Sigmoid colon (tissue), 7 donors: ENCODE data around the gene NOS3. TPM values are rescaled to one million over a fixed set of nuclear protein-coding genes. Genes with fewer than 3 reads are reported as not detected.

Experiments
- DNase-seq: peaks from one replicate; pipeline ENCODE4 v3.0.0-alpha.2; 2019
- H3K27ac ChIP-seq, 4 donors: fragments of 200-600 bp; sonication (generic); one replicate each; pipeline ENCODE4 v1.5.1; 2016 to 2019; ENCODE audit warnings: mild to moderate bottlenecking in 1 of 4
- H3K27me3 ChIP-seq, 3 donors: fragments of 200-600 bp; sonication (generic); one replicate each; pipeline ENCODE4 v1.5.1; 2019; ENCODE audit warnings: mild to moderate bottlenecking in 1 of 3
- H3K36me3 ChIP-seq, 4 donors: fragments of 200-600 bp; sonication (generic); one replicate each; pipeline ENCODE4 v1.5.1; 2016 to 2019
- H3K4me1 ChIP-seq, 4 donors: fragments of 200-600 bp; sonication (generic); one replicate each; pipeline ENCODE4 v1.5.1; 2017 to 2019
- H3K4me3 ChIP-seq, 4 donors: fragments of 200-600 bp; sonication (generic); one replicate each; pipeline ENCODE4 v1.5.1; 2017 to 2019; ENCODE audit warnings: mild to moderate bottlenecking in 2 of 4, moderate library complexity in 1 of 4
- H3K9me3 ChIP-seq, 4 donors: fragments of 200-600 bp in 3 of 4; sonication (generic) in 3 of 4; one replicate each; pipeline versions ENCODE4 v1.5.1 to v1.6.1; 2013 to 2019
- EP300 ChIP-seq, 4 donors: sonication (generic); formaldehyde crosslinking; IDR thresholded peaks; one replicate each; pipeline ENCODE4 v1.6.1; 2017; ENCODE audit warnings: antibody characterized with exemption in 4 of 4
- POLR2A ChIP-seq, 2 donors: fragments of 450-650 bp; IDR thresholded peaks; one replicate each; pipeline ENCODE4 v1.6.1; 2016; ENCODE audit warnings: antibody characterized with exemption in 2 of 2, mild to moderate bottlenecking in 2 of 2, moderate library complexity in 2 of 2
- POLR2AphosphoS5 ChIP-seq, 4 donors: sonication (generic); formaldehyde crosslinking; IDR thresholded peaks; one replicate each; pipeline ENCODE4 v1.6.1; 2017; ENCODE audit warnings: antibody characterized with exemption in 4 of 4
- WGBS, 2 donors: extraction: QIAGEN DNeasy Blood & Tissue Kit; methylation state at CpG; one replicate each; pipeline ENCODE4 v1.1.7; 2013; 5-methylcytosine and 5-hydroxymethylcytosine counted together
- intact Hi-C: fragments of 100-400 bp; cut with DNase I; formaldehyde crosslinking; loops from one replicate; pipeline ENCODE4 v1.15.1; 2023
- polyA plus RNA-seq, 3 donors: library from polyadenylated mRNA; stranded (reverse); fragments of 200-250 nt; gene quantifications; one replicate each; pipeline ENCODE4 v1.2.3, GENCODE V29; 2013
- total RNA-seq, 4 donors: library from RNA; depleted of rRNA; stranded (reverse); fragments of >200 nt; gene quantifications; one replicate each; pipeline ENCODE4 v1.1.0, GENCODE V29; 2016
- TF ChIP-seq, protein P1 (sequence below), 4 experiments: fragments of 450-650 bp in 3 of 4; fragments of 200-600 bp in 1 of 4; IDR thresholded peaks; one replicate each; pipeline ENCODE4 v1.5.1; 2016 to 2019; ENCODE audit warnings: antibody characterized with exemption in 4 of 4, mild to moderate bottlenecking in 3 of 4, moderate library complexity in 2 of 4
- donor health status: healthy with polysubstance abuse.
- donor health status: Bipolar disorder and iron deficiency.
- donor health status: healthy.

NOS3 gene
- total and polyA plus RNA-seq, 7 donors, result 0.23 to 7.2 (median 1.8) TPM

DNA sequence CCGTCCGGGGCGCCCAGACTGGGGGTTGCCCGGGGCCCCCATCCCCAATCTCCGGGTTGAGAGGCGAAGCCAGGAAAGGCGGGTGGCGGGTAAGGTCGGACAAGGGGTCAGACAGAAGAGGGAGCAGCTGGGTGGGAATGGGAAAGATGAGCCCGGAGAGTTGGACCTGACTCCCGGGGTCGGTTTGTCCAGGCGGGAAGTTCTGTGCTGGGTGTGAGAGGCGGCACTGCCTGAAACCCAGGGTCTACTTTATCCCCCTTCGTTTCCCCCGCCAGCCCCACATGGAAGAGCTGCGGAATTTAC, 69.2 kb downstream of the NOS3 start:
- intact Hi-C loops, result no loop called here
- peaks cover 0 to 16% (median 8%) of the 10 kb centered on the region in 4 donors for H3K36me3 ChIP-seq
- WGBS, 2 donors, result 1 to 4% methylated on average over 17 of the region's 17 CpGs
- no peaks in the 10 kb centered on the region for H3K9me3 ChIP-seq
- DNase-seq, result no peak
- peak overlapping the region; percentile 86 to 96 (median 93) for H3K27ac ChIP-seq
- H3K4me1 ChIP-seq, result peaks cover 0 to 63% (median 56%) of the 10 kb centered on the region in 4 donors
- TF ChIP-seq EP300 (IDR thresholded peaks at IDR 0.05) (no peak), POLR2A (IDR thresholded peaks at IDR 0.05) (no peak), POLR2AphosphoS5 (IDR thresholded peaks at IDR 0.05) (no peak)
- TF ChIP-seq, protein P1, sequence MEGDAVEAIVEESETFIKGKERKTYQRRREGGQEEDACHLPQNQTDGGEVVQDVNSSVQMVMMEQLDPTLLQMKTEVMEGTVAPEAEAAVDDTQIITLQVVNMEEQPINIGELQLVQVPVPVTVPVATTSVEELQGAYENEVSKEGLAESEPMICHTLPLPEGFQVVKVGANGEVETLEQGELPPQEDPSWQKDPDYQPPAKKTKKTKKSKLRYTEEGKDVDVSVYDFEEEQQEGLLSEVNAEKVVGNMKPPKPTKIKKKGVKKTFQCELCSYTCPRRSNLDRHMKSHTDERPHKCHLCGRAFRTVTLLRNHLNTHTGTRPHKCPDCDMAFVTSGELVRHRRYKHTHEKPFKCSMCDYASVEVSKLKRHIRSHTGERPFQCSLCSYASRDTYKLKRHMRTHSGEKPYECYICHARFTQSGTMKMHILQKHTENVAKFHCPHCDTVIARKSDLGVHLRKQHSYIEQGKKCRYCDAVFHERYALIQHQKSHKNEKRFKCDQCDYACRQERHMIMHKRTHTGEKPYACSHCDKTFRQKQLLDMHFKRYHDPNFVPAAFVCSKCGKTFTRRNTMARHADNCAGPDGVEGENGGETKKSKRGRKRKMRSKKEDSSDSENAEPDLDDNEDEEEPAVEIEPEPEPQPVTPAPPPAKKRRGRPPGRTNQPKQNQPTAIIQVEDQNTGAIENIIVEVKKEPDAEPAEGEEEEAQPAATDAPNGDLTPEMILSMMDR (IDR thresholded peaks at IDR 0.05), result no peak
- H3K4me3 ChIP-seq, result peak overlapping the region; percentile 68 to 91 (median 78)
- H3K27me3 ChIP-seq, result no peaks in the 10 kb centered on the region

DNA sequence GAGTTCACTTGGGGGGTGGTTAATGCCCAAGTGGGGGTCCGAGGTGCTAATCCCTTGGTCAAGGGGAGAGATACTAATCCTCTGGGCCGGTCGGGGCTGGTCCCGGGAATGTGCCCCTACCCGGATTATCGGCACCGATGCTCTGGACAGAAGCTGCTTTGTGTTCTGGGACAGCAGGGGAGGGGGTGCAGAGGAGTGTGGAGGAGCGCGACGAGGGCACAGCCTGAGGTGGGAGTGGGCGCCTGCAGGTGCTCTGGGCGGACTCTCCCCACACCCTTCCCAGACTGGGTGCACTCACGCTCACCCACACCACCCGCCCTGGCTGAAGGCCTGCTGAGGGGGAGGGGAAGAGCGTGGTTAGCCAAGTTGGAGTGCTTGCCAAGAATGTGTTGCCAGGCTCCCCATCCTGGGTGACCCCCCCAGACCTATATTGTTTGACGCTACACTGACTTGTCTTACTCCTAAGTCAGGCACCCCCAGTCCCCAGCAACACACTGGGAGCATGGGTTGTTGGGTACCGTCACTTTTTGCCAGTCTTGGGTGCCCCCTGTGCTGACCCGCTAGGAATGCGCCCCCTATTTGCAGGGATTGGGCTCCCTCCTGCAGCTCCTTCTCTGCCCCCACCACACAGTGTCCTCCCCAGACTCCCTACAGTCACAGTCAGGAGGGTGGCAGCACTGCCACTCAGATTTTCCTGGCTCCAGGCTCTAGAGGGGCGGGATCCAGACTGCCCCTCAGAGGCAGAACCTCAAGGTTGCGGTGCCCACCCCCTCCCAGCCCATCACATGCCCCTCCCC, 69.8 kb downstream of the NOS3 start:
- 8 to 17% methylated on average over 21 of the region's 21 CpGs for WGBS, 2 donors
- Histone ChIP-seq H3K4me3 (peak overlapping the region; percentile 68 to 91 (median 78)), H3K4me1 (peaks cover 0 to 63% (median 56%) of the 10 kb centered on the region in 4 donors), H3K36me3 (peaks cover 0 to 22% (median 12%) of the 10 kb centered on the region in 4 donors), H3K9me3 (no peaks in the 10 kb centered on the region), H3K27ac (peak overlapping the region; percentile 86 to 96 (median 93)), H3K27me3 (no peaks in the 10 kb centered on the region)
- DNase-seq, result peak; percentile 82
- TF ChIP-seq, protein P1 (IDR thresholded peaks at IDR 0.05), result no peak
- TF ChIP-seq EP300 (IDR thresholded peaks at IDR 0.05) (peak in 1 of 4 donors; percentile 24), POLR2AphosphoS5 (IDR thresholded peaks at IDR 0.05) (peak; percentile 24 to 64 (median 45))
- intact Hi-C loops, result no loop called here

DNA sequence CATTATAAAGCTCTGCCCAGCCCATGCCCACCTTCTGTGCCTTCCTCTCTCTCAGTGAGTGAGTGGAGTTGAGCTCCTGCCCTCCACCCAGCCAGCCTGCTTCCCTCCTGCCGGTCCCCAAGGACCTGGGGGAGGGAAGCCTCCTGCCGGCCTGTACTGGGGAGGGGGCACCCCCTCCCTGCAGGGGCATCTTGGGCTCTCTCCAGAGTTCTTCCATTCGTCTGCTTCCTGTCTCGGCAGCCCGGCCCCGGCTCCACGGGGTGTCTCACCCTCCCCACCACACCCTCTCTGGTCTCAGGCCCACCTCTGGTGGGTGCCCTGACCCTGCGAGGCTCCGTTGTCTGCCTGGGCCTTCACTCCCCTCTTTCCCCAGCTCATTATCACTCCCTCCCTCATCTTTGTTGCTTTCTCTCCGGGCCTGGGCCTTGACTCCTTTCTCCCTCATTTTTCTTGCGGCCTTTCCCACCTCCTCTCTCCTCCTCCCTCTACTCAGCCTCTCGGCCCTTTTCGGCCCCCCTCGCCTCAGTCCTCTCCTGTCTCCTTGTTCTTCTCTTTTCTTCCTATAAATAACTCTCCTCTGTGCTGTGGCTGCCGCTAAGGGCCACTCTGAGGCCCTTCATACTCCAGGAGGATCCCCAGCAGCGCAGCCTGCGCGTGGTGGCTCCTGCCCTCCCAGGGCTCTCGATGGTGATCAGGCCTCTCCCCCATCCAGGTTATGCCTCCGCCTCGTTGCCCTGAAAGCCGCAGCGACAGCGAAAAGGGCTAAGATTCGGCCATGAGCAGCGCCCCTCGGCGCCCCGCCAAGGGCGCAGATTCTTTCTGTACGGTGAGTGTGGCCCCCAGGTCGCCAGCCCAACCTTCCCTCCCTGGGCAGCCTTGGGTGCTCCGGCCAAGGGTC, 70.6 kb downstream of the NOS3 start:
- TF ChIP-seq, protein P1 (IDR thresholded peaks at IDR 0.05), result no peak
- TF ChIP-seq EP300 (IDR thresholded peaks at IDR 0.05), result no peak
- H3K9me3 ChIP-seq, result no peaks in the 10 kb centered on the region
- 71 to 80% methylated on average over 33 of the region's 33 CpGs for WGBS, 2 donors

DNA sequence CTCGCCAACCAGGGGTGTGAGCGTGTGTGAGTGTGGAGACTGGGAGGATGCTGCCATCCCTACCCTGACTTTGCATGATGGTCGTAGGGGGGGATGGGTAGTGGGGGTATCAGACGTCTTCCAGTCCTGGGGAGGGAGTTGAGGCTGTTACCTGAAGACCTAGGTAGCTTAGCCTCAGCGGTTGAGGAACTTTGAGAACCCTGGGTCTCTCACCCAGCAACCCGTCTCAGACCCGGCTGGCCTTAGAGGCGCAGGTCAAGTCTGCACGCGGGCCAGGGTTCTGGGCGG, 71.2 kb downstream of the NOS3 start:
- peaks cover 9 to 36% (median 23%) of the 10 kb centered on the region in 4 donors for H3K36me3 ChIP-seq
- intact Hi-C loops, result no loop called here
- peak overlapping the region in 1 of 4 donors; percentile 68 for H3K4me3 ChIP-seq
- no peak for DNase-seq
- TF ChIP-seq POLR2AphosphoS5 (IDR thresholded peaks at IDR 0.05) (no peak), POLR2A (IDR thresholded peaks at IDR 0.05) (no peak), EP300 (IDR thresholded peaks at IDR 0.05) (no peak)
- TF ChIP-seq, protein P1 (IDR thresholded peaks at IDR 0.05), result no peak
- H3K27me3 ChIP-seq, result no peaks in the 10 kb centered on the region
- no peaks in the 10 kb centered on the region for H3K9me3 ChIP-seq
- WGBS, 2 donors, result 26 to 70% methylated on average over 11 of the region's 11 CpGs
- peaks cover 0 to 58% (median 51%) of the 10 kb centered on the region in 4 donors for H3K4me1 ChIP-seq
- peak overlapping the region; percentile 86 to 96 (median 93) for H3K27ac ChIP-seq

More for the DNA sequence above, 70.6 kb downstream of the NOS3 start:
- H3K27me3 ChIP-seq, result no peaks in the 10 kb centered on the region
- intact Hi-C loops, result no loop called here
- H3K36me3 ChIP-seq, result peaks cover 3 to 30% (median 17%) of the 10 kb centered on the region in 4 donors
- peak overlapping the region; percentile 86 to 96 (median 93) for H3K27ac ChIP-seq
- H3K4me3 ChIP-seq, result peak overlapping the region; percentile 68 to 91 (median 78)
- DNase-seq, result no peak
- H3K4me1 ChIP-seq, result peaks cover 0 to 63% (median 56%) of the 10 kb centered on the region in 4 donors
